GM12878 (cell line): Measurements from ENCODE around the gene KDM4C. TPM values are rescaled to one million over a fixed set of nuclear protein-coding genes. Genes with fewer than 3 reads are reported as not detected.

Experiments
- ATAC-seq: fragments of 200-7000 bp; cut with Tn5 transposase; 3 replicates; pipeline ENCODE4 v1.9.1; 2020; ENCODE audit warnings: mild to moderate bottlenecking, moderate library complexity
- BruUV-seq: library from RNA; stranded (reverse); fragments of 400-500 nt; replicated peaks from 2 replicates; lab custom pipeline; 2021; lab: Mats Ljungman, UMichigan
- CTCF ChIA-PET: fragments of 300-600 bp; sonication (Branson Sonifier 250); formaldehyde crosslinking; extraction: SDS; loops from one replicate; lab custom pipeline; 2021; ENCODE audit warnings: inconsistent platforms; lab: Yijun Ruan, JAX
- POLR2A ChIA-PET: fragments of 350-600 bp; formaldehyde crosslinking; extraction: SDS; loops from one replicate; lab custom pipeline; 2021; ENCODE audit warnings: inconsistent platforms; lab: Charles Lee
- RAD21 ChIA-PET: fragments of 300-600 bp; sonication (Branson Sonifier 250); formaldehyde crosslinking; loops from one replicate; lab custom pipeline; 2023; ENCODE audit warnings: antibody characterized with exemption; ENCODE audit not compliant: unreplicated experiment; lab: Charles Lee
- SMC1A ChIA-PET: fragments of 300-600 bp; sonication (Branson Sonifier 250); formaldehyde crosslinking; loops from one replicate; lab custom pipeline; 2023; ENCODE audit not compliant: unreplicated experiment, uncharacterized antibody; lab: Charles Lee
- DNase-seq: peaks from one replicate; pipeline ENCODE4 v3.0.0-alpha.2; 2011; ENCODE audit warnings: low read depth, low spot score
- FAIRE-seq: peaks from 3 replicates; lab custom pipeline; 2011; peaks lifted over from hg19 to GRCh38; lab: Jason Lieb, UNC
- H2AFZ ChIP-seq: 2 replicates; pipeline ENCODE4 v1.6.0; 2011; ENCODE audit warnings: low read depth, low read length, control low read depth; ENCODE audit not compliant: control insufficient read depth
- H3K27ac ChIP-seq: 2 replicates; pipeline ENCODE4 v1.5.1; 2011; ENCODE audit warnings: control low read depth; ENCODE audit not compliant: control insufficient read depth, insufficient read depth
- H3K27me3 ChIP-seq, 2 experiments: replicated peaks in 1 of 2; 2 replicates each; pipeline versions ENCODE4 v1.6.0 to v1.6.1; 2011; ENCODE audit warnings: low read length in 1 of 2; ENCODE audit not compliant: control insufficient read depth in 2 of 2, insufficient read depth in 2 of 2
- H3K36me3 ChIP-seq, 2 experiments: 2 replicates each; pipeline ENCODE4 v1.5.1; 2011; ENCODE audit warnings: low read length in 1 of 2; ENCODE audit not compliant: control insufficient read depth in 2 of 2, insufficient read depth in 2 of 2
- H3K4me1 ChIP-seq: 2 replicates; pipeline ENCODE4 v1.6.1; 2011; ENCODE audit warnings: mild to moderate bottlenecking, low read length, moderate library complexity, mixed read lengths; ENCODE audit not compliant: control insufficient read depth, insufficient read depth
- H3K4me2 ChIP-seq: 2 replicates; pipeline ENCODE4 v1.6.0; 2011; ENCODE audit warnings: control low read depth; ENCODE audit not compliant: control insufficient read depth, insufficient read depth
- H3K4me3 ChIP-seq: fragments of 200-600 bp; sonication (generic); 2 replicates; pipeline ENCODE4 v1.5.1; 2016
- H3K79me2 ChIP-seq: 2 replicates; pipeline ENCODE4 v1.6.0; 2011; ENCODE audit warnings: low read length; ENCODE audit not compliant: control insufficient read depth, insufficient read depth
- H3K9ac ChIP-seq: 2 replicates; pipeline ENCODE4 v1.8.0; 2011; ENCODE audit warnings: low read length, control low read depth, mixed read lengths; ENCODE audit not compliant: control insufficient read depth, insufficient read depth
- H3K9me3 ChIP-seq: replicated peaks from 3 replicates; pipeline ENCODE4 v1.5.1; 2011; ENCODE audit warnings: mild to moderate bottlenecking, low read length; ENCODE audit not compliant: control insufficient read depth, insufficient read depth
- H4K20me1 ChIP-seq: 2 replicates; pipeline ENCODE4 v1.6.0; 2011; ENCODE audit not compliant: control insufficient read depth, insufficient read depth
- CHD4 ChIP-seq: fragments of 200-600 bp; sonication (generic); IDR thresholded peaks from 2 replicates; pipeline ENCODE4 v1.6.1; 2016; ENCODE audit warnings: mild to moderate bottlenecking
- HDAC2 ChIP-seq: fragments of 200-600 bp; sonication (generic); IDR thresholded peaks from 2 replicates; pipeline ENCODE4 v1.6.1; 2017
- HDGF ChIP-seq: fragments of 450-650 bp; IDR thresholded peaks from 2 replicates; pipeline ENCODE4 v1.6.1; 2016; ENCODE audit warnings: antibody characterized with exemption
- LARP7 ChIP-seq: fragments of 450-650 bp; IDR thresholded peaks from 2 replicates; pipeline ENCODE4 v1.6.1; 2017; ENCODE audit warnings: mild to moderate bottlenecking
- NFXL1 ChIP-seq: fragments of 450-650 bp; IDR thresholded peaks from 2 replicates; pipeline ENCODE4 v1.6.1; 2017; ENCODE audit warnings: antibody characterized with exemption, mild to moderate bottlenecking, borderline replicate concordance
- NFYB ChIP-seq: IDR thresholded peaks from 2 replicates; pipeline ENCODE4 v1.6.1; 2011; ENCODE audit warnings: low read depth, mild to moderate bottlenecking, low read length, improper control_type of control experiment, moderate library complexity; ENCODE audit not compliant: insufficient read depth
- NRF1 ChIP-seq: conservative IDR thresholded peaks from 2 replicates; pipeline ENCODE4 v1.6.1; 2011; ENCODE audit warnings: mild to moderate bottlenecking, low read depth, low read length, improper control_type of control experiment
- SRF ChIP-seq, 2 experiments: IDR thresholded peaks; 2 replicates each; pipeline ENCODE4 v1.6.1; 2011; ENCODE audit warnings: low read depth in 2 of 2, low read length in 2 of 2, mild to moderate bottlenecking in 1 of 2, moderate library complexity in 1 of 2
- ZNF384 ChIP-seq: IDR thresholded peaks from 2 replicates; pipeline ENCODE4 v1.6.1; 2012; ENCODE audit warnings: low read depth, mild to moderate bottlenecking, low read length, improper control_type of control experiment, borderline replicate concordance
- WGBS: methylation state at CpG from one replicate; pipeline ENCODE4 v1.1.6; 2016; ENCODE audit warnings: low lambda C conversion rate; ENCODE audit not compliant: insufficient replicate concordance, insufficient coverage; ENCODE audit errors: missing lambda C conversion rate; 5-methylcytosine and 5-hydroxymethylcytosine counted together
- in situ Hi-C: fragments of 300-500 bp; cut with MboI; formaldehyde crosslinking; loops from 9 replicates; pipeline ENCODE4 v1.14.3; 2018; ENCODE audit warnings: mixed read lengths
- intact Hi-C: fragments of 100-400 bp; cut with micrococcal nuclease; formaldehyde crosslinking; loops from one replicate; pipeline ENCODE4 v1.14.2; 2022; ENCODE audit not compliant: unreplicated experiment
- polyA plus RNA-seq, 11 experiments: library from polyadenylated mRNA; depleted of rRNA in 4 of 11; unstranded in 6 of 11; stranded (reverse) in 5 of 11; fragments of >200 nt; fragmentation: Nextera tagmentation in 4 of 11; fragmentation: Illumina TruSeq in 1 of 11; extraction: Ambion mirVana in 4 of 11; extraction: Trizol in 1 of 11; gene quantifications; 1 replicate in 1 of 11; 2 replicates in 10 of 11; pipeline versions ENCODE4 v1.2.1 to v1.2.3, GENCODE V29; 2011 to 2016; ENCODE audit warnings: inconsistent platforms in 2 of 11, missing spikeins in 2 of 11, low read depth in 1 of 11
- total RNA-seq, 4 experiments: library from RNA; depleted of rRNA in 3 of 4; stranded (reverse); fragments of >200 nt in 3 of 4; fragmentation: Illumina TruSeq in 1 of 4; extraction: Trizol in 1 of 4; gene quantifications; 2 replicates each; pipeline versions ENCODE4 v1.2.1 to v1.2.3, GENCODE V29; 2013 to 2021
- TF ChIP-seq, protein P1 (sequence below): fragments of 450-650 bp; IDR thresholded peaks from 2 replicates; pipeline ENCODE4 v1.6.1; 2017; ENCODE audit warnings: mild to moderate bottlenecking, moderate library complexity
- TF ChIP-seq, protein P2 (sequence below): IDR thresholded peaks from 2 replicates; pipeline ENCODE4 v1.6.1; 2012; ENCODE audit warnings: low read length, inconsistent platforms
- TF ChIP-seq, protein P3 (sequence below): fragments of 150-350 bp; IDR thresholded peaks from 2 replicates; pipeline ENCODE4 v1.6.1; 2014; ENCODE audit warnings: mild to moderate bottlenecking, low read depth, low read length

KDM4C gene
- total and polyA plus RNA-seq, 10 of the 15 experiments (the other 5 are each of a cell fraction or from before 2014, with no cell fraction given) = 6.8 to 41.2 (median 20.1) TPM

DNA sequence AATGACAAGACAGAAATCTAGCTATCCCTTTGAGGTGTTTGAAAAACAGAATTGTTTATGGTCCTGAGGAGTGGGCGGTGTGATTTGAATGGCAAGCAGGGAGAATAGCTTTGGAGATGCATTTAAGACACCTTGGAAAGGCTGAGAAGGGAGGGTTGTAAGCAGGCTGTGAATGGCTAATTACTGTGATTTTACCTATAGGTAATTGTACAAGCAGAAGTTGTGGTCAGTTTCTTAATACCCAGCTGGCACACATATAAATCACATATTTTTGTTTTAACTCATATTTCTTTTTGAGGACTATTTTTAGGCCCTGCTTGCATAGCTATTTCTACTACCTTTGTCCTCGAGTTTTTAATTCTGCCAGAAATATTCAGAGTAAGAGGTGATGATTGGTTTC, 248.6 kb downstream of the KDM4C start (continued):
- TF ChIP-seq, protein P1, sequence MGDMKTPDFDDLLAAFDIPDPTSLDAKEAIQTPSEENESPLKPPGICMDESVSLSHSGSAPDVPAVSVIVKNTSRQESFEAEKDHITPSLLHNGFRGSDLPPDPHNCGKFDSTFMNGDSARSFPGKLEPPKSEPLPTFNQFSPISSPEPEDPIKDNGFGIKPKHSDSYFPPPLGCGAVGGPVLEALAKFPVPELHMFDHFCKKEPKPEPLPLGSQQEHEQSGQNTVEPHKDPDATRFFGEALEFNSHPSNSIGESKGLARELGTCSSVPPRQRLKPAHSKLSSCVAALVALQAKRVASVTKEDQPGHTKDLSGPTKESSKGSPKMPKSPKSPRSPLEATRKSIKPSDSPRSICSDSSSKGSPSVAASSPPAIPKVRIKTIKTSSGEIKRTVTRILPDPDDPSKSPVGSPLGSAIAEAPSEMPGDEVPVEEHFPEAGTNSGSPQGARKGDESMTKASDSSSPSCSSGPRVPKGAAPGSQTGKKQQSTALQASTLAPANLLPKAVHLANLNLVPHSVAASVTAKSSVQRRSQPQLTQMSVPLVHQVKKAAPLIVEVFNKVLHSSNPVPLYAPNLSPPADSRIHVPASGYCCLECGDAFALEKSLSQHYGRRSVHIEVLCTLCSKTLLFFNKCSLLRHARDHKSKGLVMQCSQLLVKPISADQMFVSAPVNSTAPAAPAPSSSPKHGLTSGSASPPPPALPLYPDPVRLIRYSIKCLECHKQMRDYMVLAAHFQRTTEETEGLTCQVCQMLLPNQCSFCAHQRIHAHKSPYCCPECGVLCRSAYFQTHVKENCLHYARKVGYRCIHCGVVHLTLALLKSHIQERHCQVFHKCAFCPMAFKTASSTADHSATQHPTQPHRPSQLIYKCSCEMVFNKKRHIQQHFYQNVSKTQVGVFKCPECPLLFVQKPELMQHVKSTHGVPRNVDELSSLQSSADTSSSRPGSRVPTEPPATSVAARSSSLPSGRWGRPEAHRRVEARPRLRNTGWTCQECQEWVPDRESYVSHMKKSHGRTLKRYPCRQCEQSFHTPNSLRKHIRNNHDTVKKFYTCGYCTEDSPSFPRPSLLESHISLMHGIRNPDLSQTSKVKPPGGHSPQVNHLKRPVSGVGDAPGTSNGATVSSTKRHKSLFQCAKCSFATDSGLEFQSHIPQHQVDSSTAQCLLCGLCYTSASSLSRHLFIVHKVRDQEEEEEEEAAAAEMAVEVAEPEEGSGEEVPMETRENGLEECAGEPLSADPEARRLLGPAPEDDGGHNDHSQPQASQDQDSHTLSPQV = no peak
- no peak for TF ChIP-seq ZNF384

DNA sequence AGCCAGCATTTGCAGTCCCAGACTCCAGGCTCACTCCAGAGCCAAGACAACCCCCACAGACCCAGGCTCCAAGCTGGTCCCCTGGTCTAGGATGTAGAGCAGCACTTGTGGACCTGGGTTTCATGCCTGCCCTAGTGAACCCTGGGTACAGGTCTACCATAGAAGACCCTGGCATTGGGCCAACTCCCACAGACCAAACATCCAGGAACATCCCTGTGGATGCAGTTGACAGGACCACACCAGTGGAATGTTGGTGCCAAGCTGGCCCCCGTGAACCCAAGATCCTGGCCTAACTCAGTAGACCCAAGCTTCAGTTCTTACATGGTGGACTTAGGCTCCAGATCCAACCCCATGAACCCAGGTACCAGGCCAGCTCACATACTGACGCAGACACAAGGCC, 250.6 kb downstream of the KDM4C start:
- no peak for DNase-seq
- Histone ChIP-seq H3K27ac (no peak overlapping the region), H3K4me1 (peaks cover 4% of the 10 kb centered on the region; the same call in 1 of the 2 replicates), H3K4me3 (no peak overlapping the region), H2AFZ (no peak overlapping the region), H3K27me3 (no peaks in the 10 kb centered on the region), H4K20me1 (no peaks in the 10 kb centered on the region), H3K4me2 (no peak overlapping the region), H3K79me2 (no peaks in the 10 kb centered on the region), H3K9me3 (peaks cover 9% of the 10 kb centered on the region; the same call in 2 of the 3 replicates), H3K9ac (no peak overlapping the region), H3K36me3 (peaks cover 6 to 21% of the 10 kb centered on the region in 2 experiments)
- ChIA-PET SMC1A (no interaction called here), CTCF (no interaction called here), RAD21 (no interaction called here), POLR2A (no interaction called here)
- BruUV-seq = no TSS peak
- intact Hi-C loops (no loop called here), in situ Hi-C loops (no loop called here)
- no peak for ATAC-seq
- TF ChIP-seq, protein P2, sequence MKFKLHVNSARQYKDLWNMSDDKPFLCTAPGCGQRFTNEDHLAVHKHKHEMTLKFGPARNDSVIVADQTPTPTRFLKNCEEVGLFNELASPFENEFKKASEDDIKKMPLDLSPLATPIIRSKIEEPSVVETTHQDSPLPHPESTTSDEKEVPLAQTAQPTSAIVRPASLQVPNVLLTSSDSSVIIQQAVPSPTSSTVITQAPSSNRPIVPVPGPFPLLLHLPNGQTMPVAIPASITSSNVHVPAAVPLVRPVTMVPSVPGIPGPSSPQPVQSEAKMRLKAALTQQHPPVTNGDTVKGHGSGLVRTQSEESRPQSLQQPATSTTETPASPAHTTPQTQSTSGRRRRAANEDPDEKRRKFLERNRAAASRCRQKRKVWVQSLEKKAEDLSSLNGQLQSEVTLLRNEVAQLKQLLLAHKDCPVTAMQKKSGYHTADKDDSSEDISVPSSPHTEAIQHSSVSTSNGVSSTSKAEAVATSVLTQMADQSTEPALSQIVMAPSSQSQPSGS = no peak
- TF ChIP-seq NFYB (no peak), SRF (IDR thresholded peaks at IDR 0.05; ENCODE audit: low read depth in 2 of 2, low read length in 2 of 2) (no peak), HDGF (no peak), CHD4 (no peak), NFXL1 (no peak), HDAC2 (no peak), NRF1 (no peak), LARP7 (no peak)
- TF ChIP-seq, protein P3, sequence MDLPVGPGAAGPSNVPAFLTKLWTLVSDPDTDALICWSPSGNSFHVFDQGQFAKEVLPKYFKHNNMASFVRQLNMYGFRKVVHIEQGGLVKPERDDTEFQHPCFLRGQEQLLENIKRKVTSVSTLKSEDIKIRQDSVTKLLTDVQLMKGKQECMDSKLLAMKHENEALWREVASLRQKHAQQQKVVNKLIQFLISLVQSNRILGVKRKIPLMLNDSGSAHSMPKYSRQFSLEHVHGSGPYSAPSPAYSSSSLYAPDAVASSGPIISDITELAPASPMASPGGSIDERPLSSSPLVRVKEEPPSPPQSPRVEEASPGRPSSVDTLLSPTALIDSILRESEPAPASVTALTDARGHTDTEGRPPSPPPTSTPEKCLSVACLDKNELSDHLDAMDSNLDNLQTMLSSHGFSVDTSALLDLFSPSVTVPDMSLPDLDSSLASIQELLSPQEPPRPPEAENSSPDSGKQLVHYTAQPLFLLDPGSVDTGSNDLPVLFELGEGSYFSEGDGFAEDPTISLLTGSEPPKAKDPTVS = no peak
- TF ChIP-seq, all 136 proteins: peak for 0
- no peak for FAIRE-seq
- 48% methylated on average over 2 of the region's 2 CpGs for WGBS
